Middle frontal gyrus (tissue), 1 donor: ENCODE results near the gene TNPO3.

ENCODE experiments used
- DNase-seq: peaks from one replicate; pipeline ENCODE4 v3.0.0-alpha.2; 2015; ENCODE audit warnings: low spot score; ENCODE audit errors: extremely low spot score

Gene TNPO3

GRCh38 chr7:128940494-128941322, 114.2 kb downstream of the TNPO3 start:
- no peak for DNase-seq

- DNase-seq, result no peak
Observed at GRCh38 chr7:128939861-128940410, 115.0 kb downstream of the TNPO3 start.

- DNase-seq, result no peak
Observed at GRCh38 chr7:128939075-128939860, 115.6 kb downstream of the TNPO3 start.

GRCh38 chr7:128938544-128939074, 116.3 kb downstream of the TNPO3 start:
- DNase-seq, result no peak

DNA sequence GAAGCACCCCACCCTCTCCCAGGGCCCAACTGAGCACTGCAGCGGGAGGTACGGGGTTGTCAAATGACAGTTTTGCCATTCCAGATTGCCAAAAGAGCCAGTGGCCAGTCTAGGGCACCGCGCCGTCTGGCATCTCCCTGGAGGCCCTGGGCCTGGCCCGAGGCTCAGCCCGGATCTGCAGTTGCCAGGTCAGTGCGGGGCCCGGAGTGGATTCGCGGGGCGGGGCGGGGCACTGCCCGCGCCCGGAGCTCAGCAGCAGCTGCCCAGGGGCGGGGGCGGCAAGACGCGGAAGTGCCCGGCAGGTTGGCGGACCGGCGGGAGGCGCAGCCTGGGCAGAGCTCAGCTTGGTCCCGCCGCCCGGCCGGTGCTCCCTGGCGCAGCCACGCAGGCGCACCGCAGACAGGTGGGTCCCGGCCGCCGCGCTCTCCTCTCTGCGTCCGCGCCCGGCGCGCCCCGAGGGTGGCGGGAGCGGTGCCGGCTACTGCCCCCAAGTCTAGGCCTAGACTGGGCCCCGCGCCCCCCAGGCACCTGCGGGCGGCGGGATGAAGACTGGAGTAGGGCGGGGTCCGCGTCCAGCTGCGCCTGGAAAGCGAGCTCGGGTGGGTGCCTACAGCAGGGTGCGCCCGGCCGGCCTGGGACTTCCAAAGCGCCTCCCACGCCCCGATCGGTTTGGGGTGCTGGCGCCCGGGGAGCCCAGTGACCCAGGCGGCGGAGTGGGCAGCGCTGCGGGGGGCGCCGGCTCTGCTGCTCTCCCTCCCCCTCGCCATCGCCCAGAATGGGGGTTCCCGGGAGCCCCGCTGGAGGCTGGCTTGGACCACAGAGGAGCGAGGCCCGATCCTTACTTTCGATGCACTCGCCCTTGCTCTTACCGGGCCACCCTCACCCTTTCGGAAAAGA, 117.0 kb downstream of the TNPO3 start, which contains the start of gene IRF5:
IRF5 (plus strand) TSS at position 281 of the 897 bp plus-strand sequence. CDS start 4,155 bp downstream, outside the sequence.
- no peak for DNase-seq

GRCh38 chr7:128937271-128937646, 117.7 kb downstream of the TNPO3 start:
- DNase-seq, result no peak

DNA sequence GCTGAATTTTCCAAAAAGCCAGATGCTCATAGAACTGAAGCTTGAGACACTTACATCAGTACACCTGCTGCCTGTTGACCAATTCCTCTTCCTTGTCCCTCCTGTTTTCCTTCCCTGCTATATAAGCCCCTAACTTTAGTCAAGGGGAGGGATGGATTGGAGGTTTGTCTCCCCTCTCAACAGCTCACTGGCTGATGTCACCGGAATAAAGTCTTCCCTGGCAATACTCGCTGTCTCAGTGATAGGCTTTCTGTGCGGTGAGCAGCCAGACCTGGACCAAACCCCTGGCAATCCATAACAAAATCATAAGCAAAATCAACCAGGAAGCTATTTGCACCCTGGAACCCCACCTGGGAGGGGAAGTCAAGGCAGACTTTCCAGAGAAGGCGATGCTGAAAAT, 118.1 kb downstream of the TNPO3 start:
- no peak for DNase-seq

DNA sequence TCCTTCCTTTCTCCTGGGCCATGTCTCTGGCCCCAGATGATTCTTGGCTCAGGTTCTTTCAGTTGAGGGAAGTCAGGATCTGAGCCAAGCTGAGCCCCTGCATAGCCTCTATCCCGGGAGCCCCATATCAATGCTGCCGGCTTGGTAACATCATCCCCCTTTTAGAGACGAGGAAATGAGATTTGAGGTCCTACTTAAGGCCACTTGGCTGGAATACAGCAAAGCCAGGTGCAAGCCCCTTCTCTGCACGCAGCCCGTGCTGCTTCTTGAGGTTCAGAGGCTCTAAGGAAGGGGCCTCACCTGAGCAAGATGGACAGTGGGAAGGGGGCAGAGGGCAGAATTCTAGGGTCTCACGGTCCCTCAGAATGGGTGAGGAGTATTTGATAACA, 119.6 kb downstream of the TNPO3 start:
- DNase-seq, result no peak

DNA sequence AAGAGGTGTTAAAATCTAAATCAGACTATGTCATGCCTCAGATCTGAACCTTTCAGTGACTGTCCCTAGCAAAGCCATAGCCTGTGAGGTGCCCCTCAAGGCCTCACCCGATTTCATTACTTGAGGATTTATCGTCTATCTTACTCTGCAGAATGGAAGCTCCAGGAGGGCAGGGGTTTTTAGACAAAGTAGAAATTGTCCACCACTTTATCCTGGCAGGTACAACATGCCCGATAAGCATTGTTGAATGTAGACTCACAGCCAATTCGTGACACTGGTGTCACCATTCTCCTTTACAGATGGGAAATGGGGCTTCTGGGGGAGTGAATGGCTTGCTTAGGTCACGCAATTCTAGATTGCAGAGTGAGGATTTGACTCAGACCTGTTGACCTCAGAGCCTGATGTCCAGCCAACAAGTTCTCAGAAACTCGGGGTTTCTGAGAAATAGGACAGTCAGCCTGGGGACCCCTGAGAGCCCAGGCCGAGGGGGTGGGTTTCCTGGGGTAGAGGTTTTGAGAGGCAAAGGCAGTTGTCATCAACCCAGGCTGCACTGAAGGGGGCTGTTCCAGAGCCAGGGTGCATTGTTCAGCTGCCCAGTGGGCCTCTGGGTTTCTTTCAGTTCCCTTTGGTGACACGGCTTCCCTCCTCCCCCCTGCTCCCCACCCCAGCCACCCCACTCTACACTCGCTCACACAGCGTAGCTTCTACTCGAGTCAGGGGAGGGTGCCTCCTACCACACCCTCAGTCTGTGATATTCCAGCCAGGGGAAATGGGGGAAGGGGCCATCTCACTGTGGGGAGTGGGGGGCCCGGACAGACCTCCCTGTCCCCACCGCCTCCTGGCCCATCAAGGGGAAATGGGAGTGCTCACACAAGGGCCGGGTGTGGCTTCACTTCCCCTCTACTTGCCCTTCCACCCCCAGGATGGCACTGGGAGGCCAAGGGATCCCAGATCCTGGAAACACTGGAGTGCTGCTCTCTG, 120.3 kb downstream of the TNPO3 start:
- DNase-seq, result no peak

GRCh38 chr7:128933180-128933891, 121.6 kb downstream of the TNPO3 start:
- no peak for DNase-seq

DNA sequence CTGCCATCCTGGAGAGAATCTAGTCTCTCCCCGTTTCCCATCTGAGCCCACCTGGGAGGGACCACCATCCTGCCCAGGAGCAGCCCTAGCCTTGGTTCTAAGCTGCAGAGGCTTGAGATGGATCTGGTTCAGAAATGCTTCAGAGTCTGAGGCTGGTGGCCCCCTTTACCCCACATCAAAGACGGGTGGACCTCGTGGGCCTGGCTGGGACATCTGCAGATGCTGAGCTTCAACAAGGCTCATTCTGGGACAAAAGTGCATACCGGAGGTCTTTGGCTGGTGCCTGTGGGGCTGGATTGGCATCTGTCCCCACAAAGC, 122.1 kb downstream of the TNPO3 start:
- DNase-seq, result no peak

DNA sequence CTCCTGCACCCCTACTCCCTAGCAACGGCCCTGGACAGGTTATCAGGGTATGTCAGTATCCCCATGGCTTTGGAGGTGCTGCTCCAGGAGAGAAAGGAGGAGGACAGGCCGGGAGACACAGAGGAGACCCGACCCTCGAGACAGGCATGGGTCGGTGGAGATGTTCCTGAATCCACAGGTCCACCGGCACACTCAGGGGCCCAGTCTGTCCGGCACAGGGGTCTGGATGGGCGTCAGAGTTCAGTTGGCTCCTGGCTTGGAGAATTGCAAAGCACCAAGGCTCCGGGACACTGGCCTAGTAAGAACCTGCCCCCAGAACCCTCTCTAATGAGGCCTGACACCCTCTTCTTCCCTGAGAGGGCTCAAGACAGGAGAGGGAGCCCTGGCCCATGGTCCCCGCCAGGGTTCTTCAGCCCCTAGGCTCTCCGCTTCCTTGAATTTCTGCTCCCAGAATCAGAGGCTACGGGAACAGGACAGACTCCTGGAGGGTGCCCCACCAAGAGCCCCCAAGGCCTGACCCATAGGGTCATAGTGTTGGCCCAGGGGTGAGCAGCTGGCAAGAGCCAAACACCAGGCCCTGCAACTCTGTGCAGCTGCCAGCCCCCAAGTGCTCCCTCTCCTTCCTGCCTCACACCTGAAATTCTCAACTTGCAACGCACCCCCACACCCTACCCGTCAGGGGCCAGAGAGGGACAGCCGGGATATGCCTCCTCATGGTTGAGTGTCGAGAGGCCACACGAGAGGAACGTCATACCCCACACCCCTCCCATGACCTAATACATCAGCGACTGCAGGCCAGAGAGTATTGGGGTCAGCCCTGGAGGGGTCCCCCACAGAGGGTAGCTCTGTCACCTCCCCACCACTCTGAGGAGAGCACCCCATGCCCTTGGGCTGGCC, 122.7 kb downstream of the TNPO3 start:
- DNase-seq, result no peak

GRCh38 chr7:128931190-128931798, 123.6 kb downstream of the TNPO3 start:
- DNase-seq, result no peak

- no peak for DNase-seq
Observed at GRCh38 chr7:128928882-128929788, 125.8 kb downstream of the TNPO3 start.

- DNase-seq, result no peak
Observed at GRCh38 chr7:128928159-128928813, 126.6 kb downstream of the TNPO3 start.
